Esophagus muscularis mucosa (tissue), 4 donors: ENCODE data around the gene CFH. TPM values are rescaled to one million over a fixed set of nuclear protein-coding genes. Genes with fewer than 3 reads are reported as not detected.

ENCODE experiments used
- DNase-seq: peaks from one replicate; pipeline ENCODE4 v3.0.0-alpha.2; 2017; ENCODE audit errors: extremely low spot score
- H3K27ac ChIP-seq, 4 donors: fragments of 200-600 bp; sonication (generic); replicated peaks in 1 of 4; 1 replicate in 3 of 4; 2 replicates in 1 of 4; pipeline ENCODE4 v1.5.1; 2016 to 2019; ENCODE audit warnings: mild to moderate bottlenecking in 1 of 4
- H3K27me3 ChIP-seq, 4 donors: fragments of 200-600 bp; sonication (generic); one replicate each; pipeline versions ENCODE4 v1.5.1 to v1.6.0; 2016 to 2019
- H3K36me3 ChIP-seq, 4 donors: fragments of 200-600 bp; sonication (generic); one replicate each; pipeline ENCODE4 v1.5.1; 2016 to 2019
- H3K4me1 ChIP-seq, 4 donors: fragments of 200-600 bp; sonication (generic); one replicate each; pipeline ENCODE4 v1.5.1; 2016 to 2019
- H3K4me3 ChIP-seq, 4 donors: fragments of 200-600 bp; sonication (generic); 1 replicate in 2 of 4; 2 replicates in 2 of 4; pipeline ENCODE4 v1.5.1; 2016 to 2019; ENCODE audit warnings: mild to moderate bottlenecking in 4 of 4, moderate library complexity in 1 of 4
- H3K9me3 ChIP-seq, 4 donors: fragments of 200-600 bp; sonication (generic); 1 replicate in 3 of 4; 2 replicates in 1 of 4; pipeline ENCODE4 v1.5.1; 2016 to 2019
- CTCF ChIP-seq, 3 experiments: fragments of 200-600 bp in 2 of 3; fragments of 450-650 bp in 1 of 3; sonication (generic) in 2 of 3; IDR thresholded peaks; one replicate each; pipeline ENCODE4 v1.5.1; 2017 to 2019; ENCODE audit warnings: antibody characterized with exemption in 3 of 3, mild to moderate bottlenecking in 2 of 3, moderate library complexity in 1 of 3
- EP300 ChIP-seq: sonication (generic); formaldehyde crosslinking; IDR thresholded peaks from one replicate; pipeline ENCODE4 v1.6.1; 2017; ENCODE audit warnings: antibody characterized with exemption
- POLR2A ChIP-seq: fragments of 450-650 bp; IDR thresholded peaks from one replicate; pipeline ENCODE4 v1.6.1; 2017; ENCODE audit warnings: antibody characterized with exemption, moderate library complexity, mild to moderate bottlenecking, low read depth
- POLR2AphosphoS5 ChIP-seq, 2 donors: sonication (generic); formaldehyde crosslinking; IDR thresholded peaks; one replicate each; pipeline ENCODE4 v1.6.1; 2017; ENCODE audit warnings: antibody characterized with exemption in 2 of 2
- WGBS: methylation state at CpG from one replicate; pipeline ENCODE4 v1.1.5; 2018; 5-methylcytosine and 5-hydroxymethylcytosine counted together
- intact Hi-C: fragments of 100-400 bp; cut with DNase I; formaldehyde crosslinking; loops from one replicate; pipeline ENCODE4 v1.15.1; 2023
- total RNA-seq, 4 donors: library from RNA; depleted of rRNA; stranded (reverse); fragments of >200 nt; gene quantifications; one replicate each; pipeline versions ENCODE4 v1.1.0 to v1.2.1, GENCODE V29; 2016

The CFH gene
- total RNA-seq, 4 donors from 2014 or later: 36.1 to 63.8 (median 53.1) TPM

- Histone ChIP-seq H3K4me3 (peak overlapping the region; percentile 15 to 52 (median 32)), H3K36me3 (no peaks in the 10 kb centered on the region), H3K4me1 (no peaks in the 10 kb centered on the region), H3K27ac (no peak overlapping the region), H3K27me3 (no peaks in the 10 kb centered on the region), H3K9me3 (no peaks in the 10 kb centered on the region)
- no peak for TF ChIP-seq CTCF (IDR thresholded peaks at IDR 0.05)
- TF ChIP-seq EP300: no peak
- TF ChIP-seq POLR2A: no peak
- TF ChIP-seq POLR2AphosphoS5 (IDR thresholded peaks at IDR 0.05): no peak
- DNase-seq: no peak
- intact Hi-C loops: no loop called here
- 59% methylated on average over 2 of the region's 2 CpGs for WGBS
These were observed 2.4 kb downstream of the CFH start for GRCh38 chr1:196654271-196654670.

GRCh38 chr1:196655071-196655470 is 3.2 kb downstream of the CFH start:
- Histone ChIP-seq H3K27me3 (no peaks in the 10 kb centered on the region), H3K9me3 (no peaks in the 10 kb centered on the region), H3K36me3 (no peaks in the 10 kb centered on the region), H3K27ac (no peak overlapping the region), H3K4me3 (peak overlapping the region in 2 of 4 donors; percentile 0 to 52), H3K4me1 (peaks cover 0 to under 1% (median 0%) of the 10 kb centered on the region in 4 donors)
- DNase-seq: no peak
- intact Hi-C loops: no loop called here
- no peak for TF ChIP-seq POLR2AphosphoS5 (IDR thresholded peaks at IDR 0.05)
- TF ChIP-seq POLR2A: no peak
- no peak for TF ChIP-seq CTCF (IDR thresholded peaks at IDR 0.05)
- whole genome bisulfite sequencing: 76% methylated on average over 3 of the region's 3 CpGs

GRCh38 chr1:196655494-196655893 is 3.7 kb downstream of the CFH start:
- no peak for DNase-seq
- Histone ChIP-seq H3K4me3 (peak overlapping the region in 2 of 4 donors; percentile 0 to 52), H3K4me1 (peaks cover 0 to 4% (median 0%) of the 10 kb centered on the region in 4 donors), H3K9me3 (no peaks in the 10 kb centered on the region), H3K36me3 (no peaks in the 10 kb centered on the region), H3K27ac (no peak overlapping the region), H3K27me3 (no peaks in the 10 kb centered on the region)
- WGBS: 91% methylated on average over 3 of the region's 3 CpGs
- TF ChIP-seq EP300: no peak
- no peak for TF ChIP-seq CTCF (IDR thresholded peaks at IDR 0.05)
- no peak for TF ChIP-seq POLR2AphosphoS5 (IDR thresholded peaks at IDR 0.05)
- no peak for TF ChIP-seq POLR2A
- intact Hi-C loops: no loop called here

- WGBS: 60% methylated on average over 1 of the region's 1 CpG
- Histone ChIP-seq H3K4me3 (no peak overlapping the region), H3K36me3 (no peaks in the 10 kb centered on the region), H3K27me3 (no peaks in the 10 kb centered on the region), H3K9me3 (no peaks in the 10 kb centered on the region), H3K4me1 (peaks cover 0 to 7% (median 2%) of the 10 kb centered on the region in 4 donors), H3K27ac (no peak overlapping the region)
- intact Hi-C loops: no loop called here
- TF ChIP-seq POLR2AphosphoS5 (IDR thresholded peaks at IDR 0.05) (no peak), CTCF (IDR thresholded peaks at IDR 0.05) (no peak), EP300 (no peak), POLR2A (no peak)
- DNase-seq: no peak
These were observed 7.6 kb downstream of the CFH start for GRCh38 chr1:196659471-196659870.

- Histone ChIP-seq H3K27ac (no peak overlapping the region), H3K4me3 (peak overlapping the region in 1 of 4 donors; percentile 35), H3K36me3 (no peaks in the 10 kb centered on the region), H3K4me1 (peaks cover 0 to 7% (median 2%) of the 10 kb centered on the region in 4 donors), H3K9me3 (no peaks in the 10 kb centered on the region), H3K27me3 (no peaks in the 10 kb centered on the region)
- TF ChIP-seq EP300 (no peak), POLR2AphosphoS5 (IDR thresholded peaks at IDR 0.05) (no peak), CTCF (IDR thresholded peaks at IDR 0.05) (no peak), POLR2A (no peak)
- 84% methylated on average over 3 of the region's 3 CpGs for WGBS
- intact Hi-C loops: loop anchor here (2.0 to 10.0 kb wide), 3 partner anchors 305 to 513 kb away; no protein-coding TSS in a partner anchor
- no peak for DNase-seq
These were observed 8.4 kb downstream of the CFH start for GRCh38 chr1:196660272-196660671.
